ENCODE measurements around the gene PCNX1.
"Not testable (repeated sequence)": the region's sequence is repeated elsewhere in the genome, so short reads cannot be mapped to it uniquely, and the experiment has no call there.

- not testable (repeated sequence) for TF ChIP-seq CTCF (IDR thresholded peaks at IDR 0.05; ENCODE audit: insufficient read depth, low read length); REST (IDR thresholded peaks at IDR 0.05; ENCODE audit: insufficient replicate concordance, low read depth); GABPA (IDR thresholded peaks at IDR 0.05; ENCODE audit: low read depth); POLR2AphosphoS5 (IDR thresholded peaks at IDR 0.05; ENCODE audit: low read depth); SPI1 (IDR thresholded peaks at IDR 0.05; ENCODE audit: borderline replicate concordance, low read depth)
Observed at GRCh38 chr14:71019917-71020316, 112.7 kb downstream of the PCNX1 start.
